ENCODE results near the gene MPPE1. TPM values are rescaled to one million over a fixed set of nuclear protein-coding genes. Genes with fewer than 3 reads are reported as not detected.

MPPE1 gene
- total and polyA plus RNA-seq, 2 of the 4 experiments (the other 2 are of a cell fraction): 13.8 to 19.9 TPM

DNA sequence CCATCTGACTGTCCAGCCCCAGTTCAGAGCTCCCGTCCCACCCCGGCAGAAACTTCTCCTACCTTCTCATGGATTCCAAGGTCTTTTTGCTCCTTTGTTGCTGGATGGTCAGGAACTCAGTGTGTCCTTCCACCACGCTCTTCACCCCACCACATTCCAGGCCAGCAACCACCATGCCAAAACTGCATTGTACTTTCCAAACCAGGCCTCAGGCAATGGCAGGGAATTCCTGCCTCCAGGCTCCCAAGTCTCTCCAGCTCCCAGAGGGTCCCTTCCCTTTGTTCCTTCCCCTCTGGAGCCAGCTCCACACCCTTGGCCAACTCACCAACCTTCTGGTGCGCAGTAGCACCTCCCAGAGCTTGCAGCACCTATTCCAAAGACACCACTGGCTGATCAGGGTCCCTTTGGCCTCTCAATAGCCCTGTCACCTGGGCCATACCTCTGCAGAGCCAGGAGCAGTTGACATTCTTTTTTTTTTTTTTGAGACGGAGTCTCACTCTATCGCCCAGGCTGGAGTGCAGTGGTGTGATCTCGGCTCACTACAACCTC is 48.8 kb downstream of the MPPE1 start:
- TF ChIP-seq SMC3 (IDR thresholded peaks at IDR 0.05; ENCODE audit: low read depth, low read length) (no peak), CEBPB (IDR thresholded peaks at IDR 0.05; ENCODE audit: low read depth, low read length) (no peak), RFX5 (IDR thresholded peaks at IDR 0.05; ENCODE audit: low read depth, low read length) (no peak), RAD21 (IDR thresholded peaks at IDR 0.05; ENCODE audit: low read length) (no peak)
- TF ChIP-seq, protein P1, sequence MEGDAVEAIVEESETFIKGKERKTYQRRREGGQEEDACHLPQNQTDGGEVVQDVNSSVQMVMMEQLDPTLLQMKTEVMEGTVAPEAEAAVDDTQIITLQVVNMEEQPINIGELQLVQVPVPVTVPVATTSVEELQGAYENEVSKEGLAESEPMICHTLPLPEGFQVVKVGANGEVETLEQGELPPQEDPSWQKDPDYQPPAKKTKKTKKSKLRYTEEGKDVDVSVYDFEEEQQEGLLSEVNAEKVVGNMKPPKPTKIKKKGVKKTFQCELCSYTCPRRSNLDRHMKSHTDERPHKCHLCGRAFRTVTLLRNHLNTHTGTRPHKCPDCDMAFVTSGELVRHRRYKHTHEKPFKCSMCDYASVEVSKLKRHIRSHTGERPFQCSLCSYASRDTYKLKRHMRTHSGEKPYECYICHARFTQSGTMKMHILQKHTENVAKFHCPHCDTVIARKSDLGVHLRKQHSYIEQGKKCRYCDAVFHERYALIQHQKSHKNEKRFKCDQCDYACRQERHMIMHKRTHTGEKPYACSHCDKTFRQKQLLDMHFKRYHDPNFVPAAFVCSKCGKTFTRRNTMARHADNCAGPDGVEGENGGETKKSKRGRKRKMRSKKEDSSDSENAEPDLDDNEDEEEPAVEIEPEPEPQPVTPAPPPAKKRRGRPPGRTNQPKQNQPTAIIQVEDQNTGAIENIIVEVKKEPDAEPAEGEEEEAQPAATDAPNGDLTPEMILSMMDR (conservative IDR thresholded peaks at IDR 0.05; ENCODE audit: low read depth, low read length): no peak
- TF ChIP-seq, protein P2, sequence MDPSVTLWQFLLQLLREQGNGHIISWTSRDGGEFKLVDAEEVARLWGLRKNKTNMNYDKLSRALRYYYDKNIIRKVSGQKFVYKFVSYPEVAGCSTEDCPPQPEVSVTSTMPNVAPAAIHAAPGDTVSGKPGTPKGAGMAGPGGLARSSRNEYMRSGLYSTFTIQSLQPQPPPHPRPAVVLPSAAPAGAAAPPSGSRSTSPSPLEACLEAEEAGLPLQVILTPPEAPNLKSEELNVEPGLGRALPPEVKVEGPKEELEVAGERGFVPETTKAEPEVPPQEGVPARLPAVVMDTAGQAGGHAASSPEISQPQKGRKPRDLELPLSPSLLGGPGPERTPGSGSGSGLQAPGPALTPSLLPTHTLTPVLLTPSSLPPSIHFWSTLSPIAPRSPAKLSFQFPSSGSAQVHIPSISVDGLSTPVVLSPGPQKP (IDR thresholded peaks at IDR 0.05; ENCODE audit: borderline replicate concordance, low read depth, low read length): no peak
- peak overlapping the region; percentile 99 for H2BK5ac ChIP-seq (ENCODE audit: low read depth, low read length, poor library complexity, severe bottlenecking)
- H3K18ac ChIP-seq (ENCODE audit: low read depth, low read length): peak overlapping the region; percentile 93
- DNase-seq (no peak), ATAC-seq (ENCODE audit: low read depth) (no peak)
- peaks cover 21% of the 10 kb centered on the region for H3K4me1 ChIP-seq (ENCODE audit: control insufficient read depth, insufficient read depth, low read length)
- intact Hi-C loops (cut with micrococcal nuclease): loop anchor here (10.0 kb wide), 1 partner anchor 85 kb away; no protein-coding TSS in a partner anchor
- peak overlapping the region; percentile 62 for H3K27ac ChIP-seq (ENCODE audit: insufficient read depth, low read length)
- H3K9me3 ChIP-seq (ENCODE audit: control insufficient read depth, insufficient read depth, low read length): no peaks in the 10 kb centered on the region
- H2BK120ac ChIP-seq (ENCODE audit: low read depth, low read length): peak overlapping the region; percentile 91
- in situ Hi-C loops (cut with MboI; ENCODE audit: low sequenced_read_pairs): loop anchor here (10.0 kb wide), 1 partner anchor 425 kb away; no protein-coding TSS in a partner anchor
- peak overlapping the region; percentile 84; the same call in 2 of the 3 replicates for H2BK15ac ChIP-seq (ENCODE audit: low read depth, low read length)
- H4K5ac ChIP-seq (ENCODE audit: low read depth, low read length): peak overlapping the region; percentile 91
- peak overlapping the region; percentile 57 for H2AFZ ChIP-seq (replicated peaks; ENCODE audit: low read length, poor library complexity)
- no peaks in the 10 kb centered on the region for H4K20me1 ChIP-seq (ENCODE audit: insufficient read depth, low read length)
- H3K9me1 ChIP-seq (ENCODE audit: insufficient read depth, low read length): peaks cover 7% of the 10 kb centered on the region; the same call in 1 of the 2 replicates
- BruUV-seq (replicated peaks): no TSS peak
- no peaks in the 10 kb centered on the region for H3K36me3 ChIP-seq (ENCODE audit: control insufficient read depth, insufficient read depth, low read length)
- dilution Hi-C loops (cut with HindIII; ENCODE audit: low sequenced_read_pairs, unreplicated experiment): no loop called here
- POLR2A ChIA-PET (ENCODE audit: unreplicated experiment): no interaction called here
- H3K4me3 ChIP-seq (ENCODE audit: insufficient read depth, low read depth, low read length): no peak overlapping the region
- H4K8ac ChIP-seq (ENCODE audit: low read depth in 2 of 2, low read length in 2 of 2): peak overlapping the region; percentile 26 to 52; a peak in 3 of 4 replicates
- H2AK9ac ChIP-seq (replicated peaks; ENCODE audit: low read depth, low read length, poor library complexity): no peak overlapping the region
- peak overlapping the region; percentile 91 for H4K91ac ChIP-seq (ENCODE audit: insufficient read depth, low read depth, low read length)
- no peak overlapping the region; the same call in 1 of the 2 replicates for H3K9ac ChIP-seq (ENCODE audit: low read depth, low read length)
- CTCF ChIA-PET: interaction anchor here (0.5 kb wide), 1 partner anchor 137 kb away, joined by 3 read pairs; no protein-coding TSS in a partner anchor
- H2BK20ac ChIP-seq (ENCODE audit: low read depth, low read length): peak overlapping the region; percentile 95
- H3K56ac ChIP-seq (ENCODE audit: extremely low read depth, insufficient read depth, low read length): no peak overlapping the region
- peaks cover 10 to 17% of the 10 kb centered on the region in 2 experiments; a peak in 3 of 4 replicates for H3K79me1 ChIP-seq (ENCODE audit: low read depth in 1 of 2, low read length in 2 of 2)
- peak overlapping the region; percentile 83 for H3K4ac ChIP-seq (ENCODE audit: low read depth, low read length)
- H3K14ac ChIP-seq (replicated peaks; ENCODE audit: low read depth, low read length): peak overlapping the region; percentile 34
- WGBS, 2 experiments (ENCODE audit: extremely low coverage in 2 of 2, insufficient read length in 1 of 2): 67% methylated on average over 1 of the region's 7 CpGs; no CpG with 5 or more reads in 1 of the 2 experiments
- 0 out of 2 replicates have a peak overlapping the region, but pooled peaks have one; percentile 39 for H3K23ac ChIP-seq (ENCODE audit: low read depth, low read length)
- H3K4me2 ChIP-seq (ENCODE audit: low read depth, low read length): no peak overlapping the region
- H3K27me3 ChIP-seq (ENCODE audit: control insufficient read depth, insufficient read depth, low read length): no peaks in the 10 kb centered on the region
- peak overlapping the region; percentile 92 for H2AK5ac ChIP-seq (ENCODE audit: low read depth, low read length)

All from IMR-90 (cell line).